Measurements from ENCODE around the gene BRAF.

- no peak for TF ChIP-seq REST (IDR thresholded peaks at IDR 0.05; ENCODE audit: low read depth)
- TF ChIP-seq CBX3 (IDR thresholded peaks at IDR 0.05; ENCODE audit: low read depth), result no peak
- no peak for TF ChIP-seq CTCF (IDR thresholded peaks at IDR 0.05 in 2 of 3, conservative IDR thresholded peaks at IDR 0.05 in 1 of 3; ENCODE audit: borderline replicate concordance in 1 of 3, insufficient read depth in 1 of 3, low read depth in 2 of 3, low read length in 2 of 3)
These were observed 151.6 kb downstream of the BRAF start for GRCh38 chr7:140773104-140773503.

Measured in HCT116 (cell line).